Peyer's patch (tissue), 4 donors: ENCODE measurements around the gene HPCAL1. TPM values are rescaled to one million over a fixed set of nuclear protein-coding genes. Genes with fewer than 3 reads are reported as not detected.

ENCODE experiments used
- DNase-seq, 3 donors: peaks; one replicate each; pipeline ENCODE4 v3.0.0-alpha.2; 2017 to 2019
- H3K27ac ChIP-seq, 4 donors: fragments of 200-600 bp; sonication (generic); one replicate each; pipeline ENCODE4 v1.5.1; 2016 to 2019
- H3K27me3 ChIP-seq, 2 donors: fragments of 200-600 bp; sonication (generic); one replicate each; pipeline ENCODE4 v1.5.1; 2019
- H3K36me3 ChIP-seq, 3 donors: fragments of 200-600 bp; sonication (generic); one replicate each; pipeline ENCODE4 v1.5.1; 2016 to 2019
- H3K4me1 ChIP-seq, 4 donors: fragments of 200-600 bp; sonication (generic); one replicate each; pipeline ENCODE4 v1.5.1; 2016 to 2019
- H3K4me3 ChIP-seq, 4 donors: fragments of 200-600 bp; sonication (generic); 1 replicate in 3 of 4; 2 replicates in 1 of 4; pipeline ENCODE4 v1.5.1; 2016 to 2019; ENCODE audit warnings: mild to moderate bottlenecking in 1 of 4
- H3K9me3 ChIP-seq, 4 donors: fragments of 200-600 bp; sonication (generic); one replicate each; pipeline ENCODE4 v1.5.1; 2016 to 2019; ENCODE audit warnings: mild to moderate bottlenecking in 1 of 4
- CTCF ChIP-seq, 6 experiments: fragments of 450-650 bp in 4 of 6; fragments of 200-600 bp in 2 of 6; sonication (generic) in 1 of 6; IDR thresholded peaks; one replicate each; pipeline ENCODE4 v1.5.1; 2017 to 2019; ENCODE audit warnings: antibody characterized with exemption in 6 of 6, mild to moderate bottlenecking in 3 of 6, moderate library complexity in 1 of 6
- POLR2A ChIP-seq, 2 donors: fragments of 450-650 bp; IDR thresholded peaks; one replicate each; pipeline ENCODE4 v1.5.1; 2017; ENCODE audit warnings: antibody characterized with exemption in 2 of 2, mild to moderate bottlenecking in 2 of 2, moderate library complexity in 2 of 2
- total RNA-seq, 4 donors: library from RNA; depleted of rRNA; stranded (reverse); fragments of >200 nt; gene quantifications; one replicate each; pipeline ENCODE4 v1.1.0, GENCODE V29; 2016

Gene HPCAL1
- total RNA-seq, 4 donors from 2014 or later: 123 to 270 (median 156) TPM

- H3K9me3 ChIP-seq: no peaks in the 10 kb centered on the region
- H3K27me3 ChIP-seq: no peaks in the 10 kb centered on the region
- peaks cover 0 to under 1% (median 0%) of the 10 kb centered on the region in 3 donors for H3K36me3 ChIP-seq
- no peak overlapping the region for H3K27ac ChIP-seq
- DNase-seq: no peak
- no peak overlapping the region for H3K4me3 ChIP-seq
- H3K4me1 ChIP-seq: peaks cover 3 to 57% (median 15%) of the 10 kb centered on the region in 4 donors
- TF ChIP-seq POLR2A (IDR thresholded peaks at IDR 0.05): no peak
- TF ChIP-seq CTCF (IDR thresholded peaks at IDR 0.05): no peak
These were observed 108.9 kb downstream of the HPCAL1 start for GRCh38 chr2:10411557-10411956.

GRCh38 chr2:10412380-10412779 is 109.7 kb downstream of the HPCAL1 start:
- Histone ChIP-seq H3K4me1 (peaks cover 3 to 55% (median 15%) of the 10 kb centered on the region in 4 donors), H3K36me3 (no peaks in the 10 kb centered on the region), H3K27me3 (no peaks in the 10 kb centered on the region), H3K27ac (no peak overlapping the region), H3K9me3 (no peaks in the 10 kb centered on the region), H3K4me3 (no peak overlapping the region)
- no peak for DNase-seq
- TF ChIP-seq CTCF (IDR thresholded peaks at IDR 0.05): no peak
- TF ChIP-seq POLR2A (IDR thresholded peaks at IDR 0.05): no peak

- H3K4me1 ChIP-seq: peaks cover 0 to 43% (median 9%) of the 10 kb centered on the region in 4 donors
- H3K9me3 ChIP-seq: no peaks in the 10 kb centered on the region
- TF ChIP-seq POLR2A (IDR thresholded peaks at IDR 0.05): no peak
- TF ChIP-seq CTCF (IDR thresholded peaks at IDR 0.05): no peak
- no peaks in the 10 kb centered on the region for H3K36me3 ChIP-seq
- no peak overlapping the region for H3K4me3 ChIP-seq
- peak overlapping the region in 3 of 4 donors; percentile 23 to 66 (median 35) for H3K27ac ChIP-seq
- DNase-seq: no peak
- H3K27me3 ChIP-seq: no peaks in the 10 kb centered on the region
These were observed 110.8 kb downstream of the HPCAL1 start for GRCh38 chr2:10413503-10413902.

DNA sequence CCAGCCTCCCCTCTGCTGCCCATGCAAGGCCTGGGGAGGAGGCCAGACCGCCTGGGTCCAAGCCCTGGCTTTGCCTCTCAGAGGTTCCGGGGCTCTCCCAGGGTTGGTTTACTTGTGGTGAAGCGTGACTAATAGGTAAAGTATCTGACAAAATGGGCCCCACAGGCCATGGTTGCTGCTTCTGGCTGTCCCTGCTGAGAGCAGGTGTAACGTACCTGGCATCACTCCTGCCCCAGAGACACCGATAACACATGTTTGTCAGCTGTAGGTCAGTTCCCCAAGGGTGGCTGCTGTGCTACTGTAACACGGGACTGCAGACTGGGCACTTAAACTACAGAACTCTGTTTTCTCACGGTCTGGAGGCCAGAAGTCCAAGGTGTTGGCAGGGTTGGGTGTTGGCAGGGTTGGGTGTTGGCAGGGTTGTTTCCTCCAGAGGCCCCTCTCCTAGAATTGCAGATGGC is 111.3 kb downstream of the HPCAL1 start:
- Histone ChIP-seq H3K4me3 (no peak overlapping the region), H3K27me3 (no peaks in the 10 kb centered on the region), H3K36me3 (no peaks in the 10 kb centered on the region), H3K27ac (peak overlapping the region; percentile 23 to 66 (median 30)), H3K9me3 (no peaks in the 10 kb centered on the region), H3K4me1 (peaks cover 0 to 38% (median 4%) of the 10 kb centered on the region in 4 donors)
- peak; percentile 51 to 80 (median 73) for DNase-seq
- TF ChIP-seq POLR2A (IDR thresholded peaks at IDR 0.05) (peak in 1 of 2 donors; percentile 53), CTCF (IDR thresholded peaks at IDR 0.05) (no peak)

DNA sequence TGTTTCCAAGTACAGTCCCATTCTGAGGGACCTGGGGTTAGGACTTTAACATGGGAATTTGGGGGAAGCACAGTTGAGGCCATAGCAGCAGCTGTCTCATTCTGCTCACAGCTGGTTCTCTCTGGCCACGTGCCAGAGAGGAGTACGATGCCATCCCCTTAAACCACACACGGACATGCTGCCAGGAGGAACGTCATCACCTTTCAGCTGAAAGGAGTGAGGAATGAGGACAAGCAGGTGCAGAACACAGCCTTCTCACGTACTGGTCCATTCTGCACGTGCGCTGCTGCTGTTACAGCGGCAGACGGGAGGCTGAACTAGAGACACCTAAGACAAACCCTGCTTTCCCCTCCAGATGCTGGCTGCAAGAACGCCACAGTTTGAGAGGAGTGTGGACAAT is 111.9 kb downstream of the HPCAL1 start:
- no peaks in the 10 kb centered on the region for H3K9me3 ChIP-seq
- H3K27ac ChIP-seq: peak overlapping the region in 2 of 4 donors; percentile 25 to 66
- H3K36me3 ChIP-seq: peaks cover 0 to 3% (median 0%) of the 10 kb centered on the region in 3 donors
- DNase-seq: no peak
- no peak for TF ChIP-seq CTCF (IDR thresholded peaks at IDR 0.05)
- no peak for TF ChIP-seq POLR2A (IDR thresholded peaks at IDR 0.05)
- no peaks in the 10 kb centered on the region for H3K27me3 ChIP-seq
- no peak overlapping the region for H3K4me3 ChIP-seq
- H3K4me1 ChIP-seq: peaks cover 0 to 33% (median 1%) of the 10 kb centered on the region in 4 donors
